Cardiac muscle cell (in vitro differentiated cells and primary cell): ENCODE results near the gene SCAANT1. TPM values are rescaled to one million over a fixed set of nuclear protein-coding genes. Genes with fewer than 3 reads are reported as not detected.

Experiments used
- DNase-seq, 2 donors: peaks; one replicate each; pipeline versions ENCODE4 v3.0.0 to v3.0.0-alpha.2; 2010 to 2017; ENCODE audit warnings: low read depth in 1 of 2, low spot score in 1 of 2
- H3K27ac ChIP-seq: fragments of 200-600 bp; sonication (generic); 2 replicates; pipeline ENCODE4 v1.5.1; 2016
- H3K27me3 ChIP-seq: fragments of 200-600 bp; sonication (generic); 2 replicates; pipeline ENCODE4 v1.6.0; 2016; ENCODE audit warnings: control low read depth
- H3K36me3 ChIP-seq: fragments of 200-600 bp; sonication (generic); 2 replicates; pipeline ENCODE4 v1.5.1; 2016; ENCODE audit warnings: control low read depth
- H3K4me1 ChIP-seq: fragments of 200-600 bp; sonication (generic); 2 replicates; pipeline ENCODE4 v1.8.1; 2017; ENCODE audit warnings: low read depth, mild to moderate bottlenecking, mixed run types
- H3K4me3 ChIP-seq: fragments of 200-600 bp; sonication (generic); 2 replicates; pipeline ENCODE4 v1.5.1; 2016; ENCODE audit warnings: mild to moderate bottlenecking
- H3K9me3 ChIP-seq: fragments of 200-600 bp; sonication (generic); 2 replicates; pipeline ENCODE4 v1.5.1; 2017; ENCODE audit warnings: low read depth, mild to moderate bottlenecking, control low read depth
- CTCF ChIP-seq: IDR thresholded peaks from 2 replicates; pipeline ENCODE4 v1.5.1; 2012; ENCODE audit warnings: low read depth, mild to moderate bottlenecking, low read length
- polyA plus RNA-seq: library from polyadenylated mRNA; unstranded; fragments of >200 nt; fragmentation: Nextera tagmentation; extraction: Ambion mirVana; gene quantifications from 2 replicates; pipeline ENCODE4 v1.2.1, GENCODE V29; 2016
- total RNA-seq: library from RNA; depleted of rRNA; stranded (reverse); fragments of >200 nt; gene quantifications from 2 replicates; pipeline ENCODE4 v1.2.3, GENCODE V29; 2016

SCAANT1 gene
- total and polyA plus RNA-seq, 2 experiments from 2014 or later = not detected

- DNase-seq = peak; percentile 22 to 70
- Histone ChIP-seq H3K4me1 (peaks cover 11% of the 10 kb centered on the region), H3K9me3 (no peaks in the 10 kb centered on the region), H3K27me3 (peaks cover 3% of the 10 kb centered on the region), H3K4me3 (peak overlapping the region; percentile 68), H3K27ac (peak overlapping the region; percentile 98), H3K36me3 (peaks cover 5% of the 10 kb centered on the region)
- TF ChIP-seq CTCF = no peak
Measured at GRCh38 chr3:63912768-63913588, 795 bp upstream of the SCAANT1 start.

- peaks cover 3% of the 10 kb centered on the region for H3K27me3 ChIP-seq
- H3K4me3 ChIP-seq = peak overlapping the region; percentile 68
- peak overlapping the region; percentile 98 for H3K27ac ChIP-seq
- peak in 1 of 2 donors; percentile 4 for DNase-seq
- no peak for TF ChIP-seq CTCF
- H3K4me1 ChIP-seq = peaks cover 11% of the 10 kb centered on the region
- H3K36me3 ChIP-seq = peaks cover 2% of the 10 kb centered on the region
- no peaks in the 10 kb centered on the region for H3K9me3 ChIP-seq
Measured at GRCh38 chr3:63911509-63911872, 692 bp downstream of the SCAANT1 start.

- Histone ChIP-seq H3K4me3 (no peak overlapping the region), H3K36me3 (no peaks in the 10 kb centered on the region), H3K9me3 (no peaks in the 10 kb centered on the region), H3K4me1 (peaks cover 11% of the 10 kb centered on the region), H3K27me3 (peaks cover 3% of the 10 kb centered on the region), H3K27ac (no peak overlapping the region)
- DNase-seq = no peak
- no peak for TF ChIP-seq CTCF
Measured at GRCh38 chr3:63910891-63911290, 1.3 kb downstream of the SCAANT1 start.

- Histone ChIP-seq H3K27ac (no peak overlapping the region), H3K36me3 (no peaks in the 10 kb centered on the region), H3K4me3 (no peak overlapping the region), H3K27me3 (peaks cover 3% of the 10 kb centered on the region), H3K4me1 (peaks cover 11% of the 10 kb centered on the region), H3K9me3 (no peaks in the 10 kb centered on the region)
- no peak for TF ChIP-seq CTCF
- DNase-seq = no peak
Measured at GRCh38 chr3:63910001-63910400, 2.2 kb downstream of the SCAANT1 start.

DNA sequence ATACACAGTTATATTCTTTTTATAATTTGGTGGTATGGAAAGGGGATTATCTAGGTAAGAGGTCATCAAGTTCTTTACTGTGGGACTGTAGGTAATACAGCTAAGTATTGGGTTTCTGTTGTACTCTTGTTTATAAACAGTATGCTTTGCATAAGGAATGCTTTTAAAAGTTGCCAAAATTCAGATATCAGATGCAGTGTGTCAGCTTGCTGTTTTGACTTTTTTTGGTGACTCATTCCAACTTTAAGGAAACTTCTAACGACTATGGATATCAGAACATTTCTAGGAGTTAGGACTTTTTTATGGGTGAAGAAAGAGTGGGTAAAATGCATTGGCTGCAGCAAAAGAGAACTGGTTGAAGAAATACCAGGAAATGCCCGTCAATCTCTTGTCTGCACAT is 2.8 kb downstream of the SCAANT1 start:
- DNase-seq = peak in 1 of 2 donors; percentile 34
- Histone ChIP-seq H3K36me3 (no peaks in the 10 kb centered on the region), H3K27ac (no peak overlapping the region), H3K9me3 (no peaks in the 10 kb centered on the region), H3K27me3 (peaks cover 3% of the 10 kb centered on the region), H3K4me3 (no peak overlapping the region), H3K4me1 (peaks cover 11% of the 10 kb centered on the region)
- no peak for TF ChIP-seq CTCF
